GM12878 (cell line): ENCODE measurements around the gene PFKFB2. TPM values are rescaled to one million over a fixed set of nuclear protein-coding genes. Genes with fewer than 3 reads are reported as not detected.

ENCODE experiments used
- ATAC-seq: fragments of 200-7000 bp; cut with Tn5 transposase; 3 replicates; pipeline ENCODE4 v1.9.1; 2020; ENCODE audit warnings: mild to moderate bottlenecking, moderate library complexity
- BruUV-seq: library from RNA; stranded (reverse); fragments of 400-500 nt; replicated peaks from 2 replicates; lab custom pipeline; 2021; lab: Mats Ljungman, UMichigan
- CTCF ChIA-PET: fragments of 300-600 bp; sonication (Branson Sonifier 250); formaldehyde crosslinking; extraction: SDS; loops from one replicate; lab custom pipeline; 2021; ENCODE audit warnings: inconsistent platforms; lab: Yijun Ruan, JAX
- POLR2A ChIA-PET: fragments of 350-600 bp; formaldehyde crosslinking; extraction: SDS; loops from one replicate; lab custom pipeline; 2021; ENCODE audit warnings: inconsistent platforms; lab: Charles Lee
- RAD21 ChIA-PET: fragments of 300-600 bp; sonication (Branson Sonifier 250); formaldehyde crosslinking; loops from one replicate; lab custom pipeline; 2023; ENCODE audit warnings: antibody characterized with exemption; ENCODE audit not compliant: unreplicated experiment; lab: Charles Lee
- SMC1A ChIA-PET: fragments of 300-600 bp; sonication (Branson Sonifier 250); formaldehyde crosslinking; loops from one replicate; lab custom pipeline; 2023; ENCODE audit not compliant: unreplicated experiment, uncharacterized antibody; lab: Charles Lee
- DNase-seq: peaks from one replicate; pipeline ENCODE4 v3.0.0-alpha.2; 2011; ENCODE audit warnings: low read depth, low spot score
- FAIRE-seq: peaks from 3 replicates; lab custom pipeline; 2011; peaks lifted over from hg19 to GRCh38; lab: Jason Lieb, UNC
- H2AFZ ChIP-seq: 2 replicates; pipeline ENCODE4 v1.6.0; 2011; ENCODE audit warnings: low read depth, low read length, control low read depth; ENCODE audit not compliant: control insufficient read depth
- H3K27ac ChIP-seq: 2 replicates; pipeline ENCODE4 v1.5.1; 2011; ENCODE audit warnings: control low read depth; ENCODE audit not compliant: control insufficient read depth, insufficient read depth
- H3K27me3 ChIP-seq, 2 experiments: replicated peaks in 1 of 2; 2 replicates each; pipeline versions ENCODE4 v1.6.0 to v1.6.1; 2011; ENCODE audit warnings: low read length in 1 of 2; ENCODE audit not compliant: control insufficient read depth in 2 of 2, insufficient read depth in 2 of 2
- H3K36me3 ChIP-seq, 2 experiments: 2 replicates each; pipeline ENCODE4 v1.5.1; 2011; ENCODE audit warnings: low read length in 1 of 2; ENCODE audit not compliant: control insufficient read depth in 2 of 2, insufficient read depth in 2 of 2
- H3K4me1 ChIP-seq: 2 replicates; pipeline ENCODE4 v1.6.1; 2011; ENCODE audit warnings: mild to moderate bottlenecking, low read length, moderate library complexity, mixed read lengths; ENCODE audit not compliant: control insufficient read depth, insufficient read depth
- H3K4me2 ChIP-seq: 2 replicates; pipeline ENCODE4 v1.6.0; 2011; ENCODE audit warnings: control low read depth; ENCODE audit not compliant: control insufficient read depth, insufficient read depth
- H3K4me3 ChIP-seq: fragments of 200-600 bp; sonication (generic); 2 replicates; pipeline ENCODE4 v1.5.1; 2016
- H3K79me2 ChIP-seq: 2 replicates; pipeline ENCODE4 v1.6.0; 2011; ENCODE audit warnings: low read length; ENCODE audit not compliant: control insufficient read depth, insufficient read depth
- H3K9ac ChIP-seq: 2 replicates; pipeline ENCODE4 v1.8.0; 2011; ENCODE audit warnings: low read length, control low read depth, mixed read lengths; ENCODE audit not compliant: control insufficient read depth, insufficient read depth
- H3K9me3 ChIP-seq: replicated peaks from 3 replicates; pipeline ENCODE4 v1.5.1; 2011; ENCODE audit warnings: mild to moderate bottlenecking, low read length; ENCODE audit not compliant: control insufficient read depth, insufficient read depth
- H4K20me1 ChIP-seq: 2 replicates; pipeline ENCODE4 v1.6.0; 2011; ENCODE audit not compliant: control insufficient read depth, insufficient read depth
- BCL11A ChIP-seq: IDR thresholded peaks from 2 replicates; pipeline ENCODE4 v1.6.1; 2011; ENCODE audit warnings: low read depth, low read length
- BCLAF1 ChIP-seq: fragments of 450-650 bp; IDR thresholded peaks from 2 replicates; pipeline ENCODE4 v1.6.1; 2017; ENCODE audit warnings: antibody characterized with exemption, mild to moderate bottlenecking, moderate library complexity
- ELK1 ChIP-seq: IDR thresholded peaks from 2 replicates; pipeline ENCODE4 v1.6.1; 2012; ENCODE audit warnings: low read depth, low read length, improper control_type of control experiment
- ESRRA ChIP-seq: IDR thresholded peaks from 2 replicates; pipeline ENCODE4 v1.6.1; 2012; ENCODE audit warnings: mild to moderate bottlenecking, low read length, improper control_type of control experiment
- IKZF1 ChIP-seq: fragments of 450-650 bp; conservative IDR thresholded peaks from 2 replicates; pipeline ENCODE4 v1.6.1; 2017; ENCODE audit warnings: antibody characterized with exemption, mild to moderate bottlenecking
- MAX ChIP-seq: IDR thresholded peaks from 2 replicates; pipeline ENCODE4 v1.6.1; 2012; ENCODE audit warnings: low read depth, low read length, improper control_type of control experiment
- MXI1 ChIP-seq: fragments of 150-350 bp; IDR thresholded peaks from 2 replicates; pipeline ENCODE4 v1.6.1; 2011; ENCODE audit warnings: low read depth, mild to moderate bottlenecking, inconsistent platforms, low read length, improper control_type of control experiment
- MYC ChIP-seq: IDR thresholded peaks from 2 replicates; pipeline ENCODE4 v1.6.1; 2011; ENCODE audit warnings: mild to moderate bottlenecking, low read length, moderate library complexity, inconsistent platforms; ENCODE audit not compliant: insufficient read depth, insufficient replicate concordance, insufficient read length, severe bottlenecking
- NKRF ChIP-seq: fragments of 450-650 bp; conservative IDR thresholded peaks from 2 replicates; pipeline ENCODE4 v1.6.1; 2017; ENCODE audit warnings: mild to moderate bottlenecking, moderate library complexity
- PBX3 ChIP-seq: IDR thresholded peaks from 2 replicates; pipeline ENCODE4 v1.6.1; 2011; ENCODE audit warnings: mild to moderate bottlenecking, low read depth, low read length, moderate library complexity; ENCODE audit not compliant: insufficient replicate concordance
- PML ChIP-seq: IDR thresholded peaks from 2 replicates; pipeline ENCODE4 v1.6.1; 2012; ENCODE audit warnings: low read length, inconsistent platforms
- RBBP5 ChIP-seq: fragments of 200-600 bp; sonication (generic); conservative IDR thresholded peaks from 2 replicates; pipeline ENCODE4 v1.6.1; 2016
- ZBTB33 ChIP-seq: fragments of 450-650 bp; IDR thresholded peaks from 2 replicates; pipeline ENCODE4 v1.6.1; 2017; ENCODE audit warnings: mild to moderate bottlenecking
- ZNF24 ChIP-seq: fragments of 450-650 bp; IDR thresholded peaks from 2 replicates; pipeline ENCODE4 v1.6.1; 2017; ENCODE audit warnings: antibody characterized with exemption, mild to moderate bottlenecking
- WGBS: methylation state at CpG from one replicate; pipeline ENCODE4 v1.1.6; 2016; ENCODE audit warnings: low lambda C conversion rate; ENCODE audit not compliant: insufficient replicate concordance, insufficient coverage; ENCODE audit errors: missing lambda C conversion rate; 5-methylcytosine and 5-hydroxymethylcytosine counted together
- in situ Hi-C: fragments of 300-500 bp; cut with MboI; formaldehyde crosslinking; loops from 9 replicates; pipeline ENCODE4 v1.14.3; 2018; ENCODE audit warnings: mixed read lengths
- intact Hi-C: fragments of 100-400 bp; cut with micrococcal nuclease; formaldehyde crosslinking; loops from one replicate; pipeline ENCODE4 v1.14.2; 2022; ENCODE audit not compliant: unreplicated experiment
- polyA plus RNA-seq, 11 experiments: library from polyadenylated mRNA; depleted of rRNA in 4 of 11; unstranded in 6 of 11; stranded (reverse) in 5 of 11; fragments of >200 nt; fragmentation: Nextera tagmentation in 4 of 11; fragmentation: Illumina TruSeq in 1 of 11; extraction: Ambion mirVana in 4 of 11; extraction: Trizol in 1 of 11; gene quantifications; 1 replicate in 1 of 11; 2 replicates in 10 of 11; pipeline versions ENCODE4 v1.2.1 to v1.2.3, GENCODE V29; 2011 to 2016; ENCODE audit warnings: inconsistent platforms in 2 of 11, missing spikeins in 2 of 11, low read depth in 1 of 11
- total RNA-seq, 4 experiments: library from RNA; depleted of rRNA in 3 of 4; stranded (reverse); fragments of >200 nt in 3 of 4; fragmentation: Illumina TruSeq in 1 of 4; extraction: Trizol in 1 of 4; gene quantifications; 2 replicates each; pipeline versions ENCODE4 v1.2.1 to v1.2.3, GENCODE V29; 2013 to 2021

The PFKFB2 gene
- total and polyA plus RNA-seq, 10 of the 15 experiments (the other 5 are each of a cell fraction or from before 2014, with no cell fraction given), result 0.40 to 1.3 (median 1.0) TPM

GRCh38 chr1:207031632-207032264, 21.3 kb upstream of the PFKFB2 start:
- WGBS, result 38% methylated on average over 7 of the region's 7 CpGs
- Histone ChIP-seq H3K9ac (no peak overlapping the region), H3K36me3 (no peaks in the 10 kb centered on the region), H3K4me3 (no peak overlapping the region), H3K4me2 (no peak overlapping the region), H3K27ac (no peak overlapping the region), H3K79me2 (no peaks in the 10 kb centered on the region), H3K9me3 (no peaks in the 10 kb centered on the region), H4K20me1 (no peaks in the 10 kb centered on the region), H3K27me3 (peaks cover 3 to 8% of the 10 kb centered on the region in 2 experiments; a peak in 3 of 4 replicates), H2AFZ (no peak overlapping the region), H3K4me1 (no peaks in the 10 kb centered on the region)
- in situ Hi-C loops, result no loop called here
- RAD21 ChIA-PET, result no interaction called here
- SMC1A ChIA-PET, result interaction anchor here (0.7 kb wide), 1 partner anchor 17 kb away, joined by 3 read pairs; no protein-coding TSS in a partner anchor
- BruUV-seq, result no TSS peak
- ATAC-seq (no peak), FAIRE-seq (no peak), DNase-seq (no peak)
- intact Hi-C loops, result no loop called here
- CTCF ChIA-PET, result interaction anchor here (1.4 to 2.1 kb wide), 2 partner anchors 15 to 18 kb away, joined by 3 to 7 read pairs; no protein-coding TSS in a partner anchor
- POLR2A ChIA-PET, result no interaction called here
- TF ChIP-seq ZBTB33, result no peak
- no peak for TF ChIP-seq BCLAF1
- no peak for TF ChIP-seq ELK1
- no peak for TF ChIP-seq MXI1
- no peak for TF ChIP-seq BCL11A
- TF ChIP-seq MYC, result no peak
- no peak for TF ChIP-seq IKZF1
- TF ChIP-seq PML, result no peak
- TF ChIP-seq MAX, result no peak
- no peak for TF ChIP-seq ESRRA
- no peak for TF ChIP-seq RBBP5
- TF ChIP-seq PBX3, result no peak
- no peak for TF ChIP-seq NKRF
- no peak for TF ChIP-seq ZNF24
